ENCODE results near the gene CCDC93.

DNA sequence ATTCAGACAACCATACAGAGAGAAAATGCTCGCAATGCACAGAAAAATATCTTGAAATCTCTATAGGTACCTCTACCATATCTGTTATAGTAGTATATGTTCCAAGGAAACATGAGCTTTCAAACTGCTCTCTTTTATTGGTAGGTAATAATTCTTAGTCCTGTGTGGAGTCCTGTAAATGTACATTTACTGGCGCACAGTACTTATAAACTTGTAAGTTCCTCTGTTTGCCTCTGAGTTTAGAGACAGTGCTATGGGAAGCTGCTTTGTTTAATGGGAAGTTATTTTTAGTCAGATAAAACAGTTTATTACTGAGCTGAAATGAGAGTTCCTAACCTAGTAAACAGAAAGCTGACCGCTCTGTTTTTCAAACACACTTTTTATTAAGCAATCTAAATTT is 52.7 kb downstream of the CCDC93 start:
- TF ChIP-seq, protein P1, sequence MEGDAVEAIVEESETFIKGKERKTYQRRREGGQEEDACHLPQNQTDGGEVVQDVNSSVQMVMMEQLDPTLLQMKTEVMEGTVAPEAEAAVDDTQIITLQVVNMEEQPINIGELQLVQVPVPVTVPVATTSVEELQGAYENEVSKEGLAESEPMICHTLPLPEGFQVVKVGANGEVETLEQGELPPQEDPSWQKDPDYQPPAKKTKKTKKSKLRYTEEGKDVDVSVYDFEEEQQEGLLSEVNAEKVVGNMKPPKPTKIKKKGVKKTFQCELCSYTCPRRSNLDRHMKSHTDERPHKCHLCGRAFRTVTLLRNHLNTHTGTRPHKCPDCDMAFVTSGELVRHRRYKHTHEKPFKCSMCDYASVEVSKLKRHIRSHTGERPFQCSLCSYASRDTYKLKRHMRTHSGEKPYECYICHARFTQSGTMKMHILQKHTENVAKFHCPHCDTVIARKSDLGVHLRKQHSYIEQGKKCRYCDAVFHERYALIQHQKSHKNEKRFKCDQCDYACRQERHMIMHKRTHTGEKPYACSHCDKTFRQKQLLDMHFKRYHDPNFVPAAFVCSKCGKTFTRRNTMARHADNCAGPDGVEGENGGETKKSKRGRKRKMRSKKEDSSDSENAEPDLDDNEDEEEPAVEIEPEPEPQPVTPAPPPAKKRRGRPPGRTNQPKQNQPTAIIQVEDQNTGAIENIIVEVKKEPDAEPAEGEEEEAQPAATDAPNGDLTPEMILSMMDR (conservative IDR thresholded peaks at IDR 0.05; ENCODE audit: low read depth, low read length), result no peak
- TF ChIP-seq MAFK (IDR thresholded peaks at IDR 0.05; ENCODE audit: low read depth, low read length) (no peak), BHLHE40 (IDR thresholded peaks at IDR 0.05; ENCODE audit: low read depth, low read length) (no peak), RFX5 (IDR thresholded peaks at IDR 0.05; ENCODE audit: low read depth, low read length) (no peak), NFE2L2 (IDR thresholded peaks at IDR 0.05; ENCODE audit: low read depth, low read length) (no peak), CEBPB (IDR thresholded peaks at IDR 0.05; ENCODE audit: low read depth, low read length) (no peak), FOS (IDR thresholded peaks at IDR 0.05; ENCODE audit: low read depth, low read length) (no peak), POLR2A (IDR thresholded peaks at IDR 0.05; ENCODE audit: low read depth, low read length) (no peak), SMC3 (IDR thresholded peaks at IDR 0.05; ENCODE audit: low read depth, low read length) (no peak)
- TF ChIP-seq, protein P2, sequence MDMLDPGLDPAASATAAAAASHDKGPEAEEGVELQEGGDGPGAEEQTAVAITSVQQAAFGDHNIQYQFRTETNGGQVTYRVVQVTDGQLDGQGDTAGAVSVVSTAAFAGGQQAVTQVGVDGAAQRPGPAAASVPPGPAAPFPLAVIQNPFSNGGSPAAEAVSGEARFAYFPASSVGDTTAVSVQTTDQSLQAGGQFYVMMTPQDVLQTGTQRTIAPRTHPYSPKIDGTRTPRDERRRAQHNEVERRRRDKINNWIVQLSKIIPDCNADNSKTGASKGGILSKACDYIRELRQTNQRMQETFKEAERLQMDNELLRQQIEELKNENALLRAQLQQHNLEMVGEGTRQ (IDR thresholded peaks at IDR 0.05; ENCODE audit: low read depth, low read length), result no peak

Measured in IMR-90 (cell line).